GM15510 (cell line): ENCODE data around the gene MST1.

Experiments used
- POLR2A ChIP-seq: IDR thresholded peaks from 3 replicates; pipeline ENCODE4 v1.6.1; 2011; ENCODE audit warnings: borderline replicate concordance; ENCODE audit not compliant: insufficient read length; ENCODE audit errors: extremely low read depth

MST1 gene

GRCh38 chr3:49650177-49650576 is 39.1 kb downstream of the MST1 start:
- no peak for TF ChIP-seq POLR2A

GRCh38 chr3:49649576-49649975 is 39.7 kb downstream of the MST1 start:
- no peak for TF ChIP-seq POLR2A

- TF ChIP-seq POLR2A, result no peak
Measured at GRCh38 chr3:49648354-49649019, 40.8 kb downstream of the MST1 start.

- TF ChIP-seq POLR2A, result no peak
Measured at GRCh38 chr3:49647741-49648140, 41.5 kb downstream of the MST1 start.

GRCh38 chr3:49646236-49646635 is 43.0 kb downstream of the MST1 start:
- no peak for TF ChIP-seq POLR2A

- no peak for TF ChIP-seq POLR2A
Measured at GRCh38 chr3:49644684-49645083, 44.6 kb downstream of the MST1 start.

GRCh38 chr3:49642708-49643145 is 46.5 kb downstream of the MST1 start:
- TF ChIP-seq POLR2A, result no peak

GRCh38 chr3:49641921-49642707 is 47.2 kb downstream of the MST1 start:
- no peak for TF ChIP-seq POLR2A

GRCh38 chr3:49641292-49641691 is 48.0 kb downstream of the MST1 start:
- TF ChIP-seq POLR2A, result no peak

GRCh38 chr3:49639551-49639950 is 49.7 kb downstream of the MST1 start:
- TF ChIP-seq POLR2A, result no peak

- no peak for TF ChIP-seq POLR2A
Measured at GRCh38 chr3:49638445-49638844, 50.8 kb downstream of the MST1 start.

GRCh38 chr3:49636883-49637609 is 52.2 kb downstream of the MST1 start:
- no peak for TF ChIP-seq POLR2A

GRCh38 chr3:49634736-49635135 is 54.5 kb downstream of the MST1 start:
- TF ChIP-seq POLR2A, result no peak
